Endothelial cell (in vitro differentiated cells): ENCODE results near the gene RLN2. TPM values are rescaled to one million over a fixed set of nuclear protein-coding genes. Genes with fewer than 3 reads are reported as not detected.
"Not testable (repeated sequence)": the region's sequence is repeated elsewhere in the genome, so short reads cannot be mapped to it uniquely, and the experiment has no call there.

Source experiments
- DNase-seq: peaks from one replicate; pipeline ENCODE4 v3.0.0; 2021; ENCODE audit warnings: low spot score
- H3K27ac Mint-ChIP-seq: one replicate; pipeline ENCODE4 v1.8.0; 2021; ENCODE audit warnings: mixed read lengths, inconsistent platforms; ENCODE audit not compliant: unreplicated experiment
- H3K27me3 Mint-ChIP-seq: one replicate; pipeline ENCODE4 v1.8.0; 2021; ENCODE audit warnings: mild to moderate bottlenecking, moderate library complexity, mixed read lengths, inconsistent platforms; ENCODE audit not compliant: unreplicated experiment
- H3K36me3 Mint-ChIP-seq: one replicate; pipeline ENCODE4 v1.8.0; 2021; ENCODE audit warnings: mild to moderate bottlenecking, low read depth, mixed read lengths, inconsistent platforms; ENCODE audit not compliant: unreplicated experiment
- H3K4me1 Mint-ChIP-seq: one replicate; pipeline ENCODE4 v1.8.0; 2021; ENCODE audit warnings: mild to moderate bottlenecking, mixed read lengths, inconsistent platforms; ENCODE audit not compliant: unreplicated experiment
- H3K4me3 Mint-ChIP-seq: one replicate; pipeline ENCODE4 v1.8.0; 2021; ENCODE audit warnings: mild to moderate bottlenecking, mixed read lengths, inconsistent platforms; ENCODE audit not compliant: unreplicated experiment
- H3K9me3 Mint-ChIP-seq: one replicate; pipeline ENCODE4 v1.8.0; 2021; ENCODE audit warnings: mixed read lengths, inconsistent platforms; ENCODE audit not compliant: unreplicated experiment
- long read RNA-seq: library from polyadenylated mRNA; unstranded; transcript quantifications from one replicate; pipeline ENCODE4 v2.0.0, GENCODE V29; 2020; ENCODE audit not compliant: unreplicated experiment
- total RNA-seq: library from RNA; stranded (reverse); fragmentation: NEBNext Ultra II Directional; extraction: Animal tissue kit (Norgen Biotek cat#: 25700); gene quantifications from one replicate; pipeline ENCODE4 v1.2.1, GENCODE V29; 2021; ENCODE audit not compliant: unreplicated experiment
- TF ChIP-seq, protein P1 (sequence below): fragments of 200-600 bp; sonication (generic); IDR thresholded peaks from one replicate; pipeline ENCODE4 v1.5.0; 2021; ENCODE audit warnings: antibody characterized with exemption; ENCODE audit not compliant: unreplicated experiment

The RLN2 gene, protein sequence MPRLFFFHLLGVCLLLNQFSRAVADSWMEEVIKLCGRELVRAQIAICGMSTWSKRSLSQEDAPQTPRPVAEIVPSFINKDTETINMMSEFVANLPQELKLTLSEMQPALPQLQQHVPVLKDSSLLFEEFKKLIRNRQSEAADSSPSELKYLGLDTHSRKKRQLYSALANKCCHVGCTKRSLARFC
- 1.4 TPM for total RNA-seq
- long read RNA-seq, partial matches to known transcripts: 0 of 1 reads
- long read RNA-seq, other reads (novel, unspliced or antisense): 1 of 1 reads

DNA sequence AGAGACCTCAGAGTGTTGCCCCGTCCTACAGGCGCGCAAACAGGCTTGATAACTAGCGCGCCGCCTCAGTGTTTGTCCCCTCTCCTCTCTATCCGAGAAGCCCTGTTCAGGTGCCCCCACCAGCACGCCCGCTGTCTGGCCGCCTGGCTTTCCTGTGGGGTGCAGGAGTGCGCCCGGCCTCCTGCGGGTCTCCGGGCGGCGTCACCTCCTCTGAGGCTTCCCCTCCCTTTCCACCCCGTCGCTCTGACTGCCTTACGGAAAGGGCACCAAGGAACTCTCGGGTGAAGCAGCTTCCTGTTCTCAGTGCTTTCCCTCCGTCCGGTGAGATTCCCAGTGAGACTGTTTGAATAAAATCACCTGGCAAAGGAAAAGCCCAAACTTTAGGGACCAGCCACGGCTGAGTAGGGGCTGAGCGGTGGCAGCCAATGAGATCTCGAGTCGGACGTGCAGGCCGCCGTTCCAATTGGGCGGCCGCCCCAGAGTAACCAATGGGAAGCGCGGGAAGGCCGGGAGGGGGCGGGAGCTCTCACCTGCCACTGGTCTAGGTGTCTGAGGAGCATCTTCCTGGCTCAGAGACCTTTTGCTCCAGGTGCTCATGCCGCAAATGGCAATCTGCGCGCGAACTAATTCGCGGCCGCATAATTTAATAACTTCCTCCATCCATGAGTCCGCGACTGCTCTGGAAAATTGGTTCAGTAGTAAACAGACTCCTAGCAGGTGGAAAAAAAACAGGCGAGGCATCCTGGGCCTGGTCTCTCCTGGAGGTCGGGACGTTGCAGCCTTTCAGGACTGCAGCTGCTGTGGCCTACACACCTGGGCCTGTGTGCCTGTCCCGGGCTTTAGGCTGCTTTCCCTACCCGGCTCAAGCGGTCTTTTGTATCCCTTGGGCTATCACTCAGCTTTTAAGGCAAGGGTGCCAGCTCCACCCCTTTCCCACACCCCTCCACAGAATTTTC is at the start of gene RLN2:
Gene RLN2, minus strand, starts transcription at position 877 of the 956 bp plus-strand sequence. Its CDS starts 136 bp downstream, at position 741.
- DNase-seq, H3K27ac Mint-ChIP-seq, H3K27me3 Mint-ChIP-seq, H3K36me3 Mint-ChIP-seq, H3K4me1 Mint-ChIP-seq, H3K9me3 Mint-ChIP-seq: not testable (repeated sequence)
- peak within 1 kb of the TSS; percentile 72 for H3K4me3 Mint-ChIP-seq

DNA sequence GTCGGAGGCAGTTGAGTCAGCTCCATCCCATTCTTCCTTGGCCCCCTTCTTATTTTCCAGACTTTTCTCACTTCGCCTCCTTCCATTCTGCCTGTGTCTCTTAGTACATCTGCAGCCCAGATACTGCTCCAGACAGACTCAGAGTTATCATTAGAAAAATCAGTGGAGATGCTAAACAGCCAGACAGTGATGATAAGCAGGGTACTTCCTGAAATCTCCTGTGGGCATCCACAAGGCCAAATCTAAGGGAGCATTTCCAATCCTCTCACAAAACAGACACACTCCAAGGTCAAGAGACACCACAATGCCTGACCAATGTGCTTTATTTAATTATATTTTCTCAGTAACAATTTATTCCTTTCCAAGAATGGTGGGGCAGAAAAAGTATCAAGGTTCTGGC is 49.7 kb upstream of the RLN2 start:
- DNase-seq: no peak
- peaks cover 2% of the 10 kb centered on the region for H3K27me3 Mint-ChIP-seq
- no peaks in the 10 kb centered on the region for H3K36me3 Mint-ChIP-seq
- TF ChIP-seq, protein P1, sequence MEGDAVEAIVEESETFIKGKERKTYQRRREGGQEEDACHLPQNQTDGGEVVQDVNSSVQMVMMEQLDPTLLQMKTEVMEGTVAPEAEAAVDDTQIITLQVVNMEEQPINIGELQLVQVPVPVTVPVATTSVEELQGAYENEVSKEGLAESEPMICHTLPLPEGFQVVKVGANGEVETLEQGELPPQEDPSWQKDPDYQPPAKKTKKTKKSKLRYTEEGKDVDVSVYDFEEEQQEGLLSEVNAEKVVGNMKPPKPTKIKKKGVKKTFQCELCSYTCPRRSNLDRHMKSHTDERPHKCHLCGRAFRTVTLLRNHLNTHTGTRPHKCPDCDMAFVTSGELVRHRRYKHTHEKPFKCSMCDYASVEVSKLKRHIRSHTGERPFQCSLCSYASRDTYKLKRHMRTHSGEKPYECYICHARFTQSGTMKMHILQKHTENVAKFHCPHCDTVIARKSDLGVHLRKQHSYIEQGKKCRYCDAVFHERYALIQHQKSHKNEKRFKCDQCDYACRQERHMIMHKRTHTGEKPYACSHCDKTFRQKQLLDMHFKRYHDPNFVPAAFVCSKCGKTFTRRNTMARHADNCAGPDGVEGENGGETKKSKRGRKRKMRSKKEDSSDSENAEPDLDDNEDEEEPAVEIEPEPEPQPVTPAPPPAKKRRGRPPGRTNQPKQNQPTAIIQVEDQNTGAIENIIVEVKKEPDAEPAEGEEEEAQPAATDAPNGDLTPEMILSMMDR: no peak
- H3K4me3 Mint-ChIP-seq: no peak overlapping the region
- H3K27ac Mint-ChIP-seq: no peak overlapping the region
- no peaks in the 10 kb centered on the region for H3K9me3 Mint-ChIP-seq
- no peaks in the 10 kb centered on the region for H3K4me1 Mint-ChIP-seq

DNA sequence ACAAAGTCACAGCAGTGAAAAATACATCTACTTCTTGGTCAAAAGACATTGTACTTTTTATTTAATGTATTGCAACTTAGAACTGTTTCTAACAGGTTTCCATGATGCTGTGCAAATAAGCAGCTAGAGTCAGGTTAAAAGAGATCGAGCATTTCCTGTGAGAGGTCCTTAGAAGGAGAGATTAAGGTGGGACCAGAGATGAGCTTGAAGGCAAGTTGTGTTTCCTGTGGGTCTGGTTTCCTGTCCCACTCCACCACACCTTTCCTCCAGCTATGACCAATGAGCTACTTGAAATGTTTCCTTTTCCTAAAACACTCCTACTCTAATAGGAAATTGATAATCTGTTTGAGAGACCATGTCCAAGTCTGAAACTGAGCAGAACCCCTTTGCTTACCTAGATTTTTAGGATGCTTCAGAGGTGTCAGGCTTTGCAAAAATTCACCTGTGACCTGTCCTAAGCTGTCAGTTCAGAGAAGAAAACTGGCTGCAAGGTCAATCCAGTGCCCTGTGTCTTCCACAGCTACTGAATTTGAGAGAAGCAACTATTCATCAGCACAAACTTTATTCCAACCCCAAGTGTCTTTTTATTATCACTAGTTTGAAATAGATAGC is 48.2 kb upstream of the RLN2 start:
- H3K27me3 Mint-ChIP-seq: peaks cover 2% of the 10 kb centered on the region
- no peak overlapping the region for H3K27ac Mint-ChIP-seq
- H3K9me3 Mint-ChIP-seq: no peaks in the 10 kb centered on the region
- H3K36me3 Mint-ChIP-seq: no peaks in the 10 kb centered on the region
- no peak for DNase-seq
- TF ChIP-seq, protein P1: no peak
- no peak overlapping the region for H3K4me3 Mint-ChIP-seq
- H3K4me1 Mint-ChIP-seq: no peaks in the 10 kb centered on the region

DNA sequence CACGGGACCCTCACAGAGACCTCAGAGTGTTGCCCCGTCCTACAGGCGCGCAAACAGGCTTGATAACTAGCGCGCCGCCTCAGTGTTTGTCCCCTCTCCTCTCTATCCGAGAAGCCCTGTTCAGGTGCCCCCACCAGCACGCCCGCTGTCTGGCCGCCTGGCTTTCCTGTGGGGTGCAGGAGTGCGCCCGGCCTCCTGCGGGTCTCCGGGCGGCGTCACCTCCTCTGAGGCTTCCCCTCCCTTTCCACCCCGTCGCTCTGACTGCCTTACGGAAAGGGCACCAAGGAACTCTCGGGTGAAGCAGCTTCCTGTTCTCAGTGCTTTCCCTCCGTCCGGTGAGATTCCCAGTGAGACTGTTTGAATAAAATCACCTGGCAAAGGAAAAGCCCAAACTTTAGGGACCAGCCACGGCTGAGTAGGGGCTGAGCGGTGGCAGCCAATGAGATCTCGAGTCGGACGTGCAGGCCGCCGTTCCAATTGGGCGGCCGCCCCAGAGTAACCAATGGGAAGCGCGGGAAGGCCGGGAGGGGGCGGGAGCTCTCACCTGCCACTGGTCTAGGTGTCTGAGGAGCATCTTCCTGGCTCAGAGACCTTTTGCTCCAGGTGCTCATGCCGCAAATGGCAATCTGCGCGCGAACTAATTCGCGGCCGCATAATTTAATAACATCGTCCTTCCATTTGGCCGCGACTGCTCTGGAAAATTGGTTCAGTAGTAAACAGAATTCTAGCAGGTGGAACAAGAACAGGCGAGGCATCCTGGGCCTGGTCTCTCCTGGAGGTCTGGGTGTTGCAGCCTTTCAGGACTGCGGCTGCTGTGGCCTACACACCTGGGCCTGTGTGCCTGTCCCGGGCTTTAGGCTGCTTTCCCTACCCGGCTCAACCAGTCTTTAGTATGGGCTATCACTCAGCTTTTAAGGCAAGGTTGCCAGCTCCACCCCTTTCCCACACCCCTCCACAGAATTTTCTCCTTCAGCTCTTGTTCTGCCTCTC is 34.8 kb upstream of the RLN2 start, which contains the start of gene RLN1:
Gene RLN1, minus strand, starts transcription at position 885 of the 990 bp plus-strand sequence. Its CDS starts 130 bp downstream, at position 755.
- not testable (repeated sequence) for H3K27ac Mint-ChIP-seq, H3K4me1 Mint-ChIP-seq, DNase-seq, H3K27me3 Mint-ChIP-seq, H3K36me3 Mint-ChIP-seq, H3K9me3 Mint-ChIP-seq, H3K4me3 Mint-ChIP-seq

DNA sequence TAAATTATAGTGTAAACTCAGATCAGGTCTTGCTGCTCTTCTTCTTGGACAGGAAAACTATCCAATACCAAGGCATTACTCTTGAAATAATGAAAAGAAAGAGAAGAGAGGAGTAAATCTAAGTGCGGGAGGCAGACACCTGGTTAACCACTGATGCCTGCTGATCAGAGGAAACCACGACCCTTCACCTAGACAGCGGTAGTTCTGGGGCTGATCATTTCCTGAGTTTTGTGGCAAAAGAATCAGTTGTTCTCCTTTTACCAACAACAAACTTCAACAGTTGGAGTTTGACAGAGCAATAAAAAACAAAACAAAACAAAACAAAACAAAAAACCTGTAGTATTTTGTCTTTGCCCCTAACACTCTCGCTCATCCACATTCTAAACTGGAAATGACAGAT is 32.2 kb upstream of the RLN2 start:
- H3K27me3 Mint-ChIP-seq: no peaks in the 10 kb centered on the region
- no peaks in the 10 kb centered on the region for H3K9me3 Mint-ChIP-seq

DNA sequence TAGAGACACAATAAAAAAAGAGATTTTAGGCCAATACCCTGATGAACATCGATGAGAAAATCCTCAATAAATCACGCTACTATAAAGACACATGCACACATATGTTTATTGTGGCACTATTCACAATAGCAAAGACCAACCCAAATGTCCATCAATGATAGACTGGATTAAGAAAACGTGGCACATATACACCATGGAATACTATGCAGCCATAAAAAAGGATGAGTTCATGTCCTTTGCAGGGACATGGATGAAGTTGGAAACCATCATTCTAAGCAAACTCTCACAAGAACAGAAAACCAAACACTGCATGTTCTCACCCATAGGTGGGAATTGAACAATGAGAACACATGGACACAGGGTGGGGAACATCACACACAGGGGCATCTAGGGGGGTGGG is 26.8 kb upstream of the RLN2 start:
- H3K9me3 Mint-ChIP-seq, DNase-seq, H3K27ac Mint-ChIP-seq, H3K36me3 Mint-ChIP-seq, H3K4me1 Mint-ChIP-seq, H3K4me3 Mint-ChIP-seq, H3K27me3 Mint-ChIP-seq: not testable (repeated sequence)

More for the DNA sequence above, 32.2 kb upstream of the RLN2 start:
- no peaks in the 10 kb centered on the region for H3K36me3 Mint-ChIP-seq
- TF ChIP-seq, protein P1: no peak
- no peak overlapping the region for H3K4me3 Mint-ChIP-seq
- DNase-seq: no peak
- no peak overlapping the region for H3K27ac Mint-ChIP-seq
- H3K4me1 Mint-ChIP-seq: peaks cover 4% of the 10 kb centered on the region
